Measurements from ENCODE around the gene OR1C1.
"Not testable (repeated sequence)": the region's sequence is repeated elsewhere in the genome, so short reads cannot be mapped to it uniquely, and the experiment has no call there.

OR1C1 gene

GRCh38 chr1:247760456-247760855, at the start of gene OR1C1:
TSS of gene OR1C1 (minus strand) at chr1:247760556. CDS start at chr1:247758406, 2,150 bp downstream.
- no peak for TF ChIP-seq CTCF (IDR thresholded peaks at IDR 0.05; ENCODE audit: insufficient read depth, low read depth, low read length, missing control alignments)
- DNase-seq (ENCODE audit: low read depth): no peak
- no peak within 1 kb of the TSS for H3K4me3 ChIP-seq (ENCODE audit: low read length)

- no peak overlapping the region for H3K4me3 ChIP-seq (ENCODE audit: low read length)
- TF ChIP-seq CTCF (IDR thresholded peaks at IDR 0.05; ENCODE audit: insufficient read depth, low read depth, low read length, missing control alignments): no peak
- DNase-seq (ENCODE audit: low read depth): no peak
Measured at GRCh38 chr1:247797518-247797917, 37.2 kb upstream of the OR1C1 start.

DNA sequence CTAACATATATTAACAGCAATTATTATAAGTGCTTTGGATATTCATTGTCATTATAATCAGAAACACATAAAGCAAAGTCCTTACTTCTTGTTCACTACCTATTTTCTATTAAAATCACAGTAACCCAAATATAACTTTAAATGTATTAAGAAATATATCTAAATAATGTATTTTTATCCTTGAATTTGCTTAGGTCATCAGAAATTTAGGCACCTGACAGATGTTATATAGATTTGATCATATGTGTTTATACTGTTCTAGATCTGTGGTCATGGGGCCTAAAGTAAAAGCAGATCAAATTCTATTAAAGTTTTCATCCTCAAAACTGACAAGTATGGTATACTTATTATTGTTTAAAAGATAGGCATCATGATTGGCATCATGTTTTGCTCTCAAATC, 9.2 kb upstream of the OR1C1 start:
- no peak overlapping the region for H3K4me3 ChIP-seq (ENCODE audit: low read length)
- no peak for TF ChIP-seq CTCF (IDR thresholded peaks at IDR 0.05; ENCODE audit: insufficient read depth, low read depth, low read length, missing control alignments)
- DNase-seq (ENCODE audit: low read depth): no peak

- not testable (repeated sequence) for DNase-seq (ENCODE audit: low read depth); H3K4me3 ChIP-seq (ENCODE audit: low read length)
Measured at GRCh38 chr1:247754311-247754710, 6.0 kb downstream of the OR1C1 start.

DNA sequence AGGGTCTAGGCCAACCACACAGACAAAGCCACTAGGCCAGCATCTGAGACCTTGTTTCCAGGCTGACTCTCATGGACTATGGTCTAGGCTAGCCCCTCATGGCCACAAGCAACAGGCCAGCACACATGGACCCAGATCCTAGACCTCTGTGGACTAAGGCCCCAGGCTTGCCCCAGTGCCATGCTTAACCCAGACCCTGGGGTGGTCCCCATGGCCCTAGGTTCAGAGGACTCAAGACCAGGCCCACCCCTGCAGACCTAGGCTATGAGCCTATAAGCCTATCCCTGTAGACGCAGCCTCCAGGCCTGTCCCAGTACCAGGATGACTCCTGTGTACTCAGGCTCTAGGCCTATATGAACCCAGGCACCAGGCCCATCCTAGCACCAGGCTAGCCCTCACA, 10.5 kb downstream of the OR1C1 start:
- no peak for DNase-seq (ENCODE audit: low read depth)
- no peak overlapping the region for H3K4me3 ChIP-seq (ENCODE audit: low read length)
- TF ChIP-seq CTCF (IDR thresholded peaks at IDR 0.05; ENCODE audit: insufficient read depth, low read depth, low read length, missing control alignments): no peak

DNA sequence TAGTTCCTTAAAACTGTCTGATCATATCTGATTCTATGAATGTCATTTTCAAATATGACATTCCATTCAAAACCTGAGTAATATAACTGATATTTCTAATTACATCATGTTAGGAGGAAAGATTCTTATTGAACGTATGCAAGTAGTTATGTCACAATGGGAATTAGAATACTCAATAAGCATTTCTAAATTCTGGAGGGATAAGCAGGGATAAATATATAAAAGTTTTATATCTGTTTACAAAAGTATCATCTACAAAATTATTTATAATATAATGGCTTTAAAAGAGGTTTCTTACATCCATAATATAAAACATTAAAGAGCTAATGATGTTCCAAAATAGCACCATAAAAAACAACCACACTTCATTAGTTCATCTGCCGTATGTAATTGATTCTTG, 12.3 kb downstream of the OR1C1 start, which contains the start of gene OR14A2:
TSS of gene OR14A2 (minus strand) at position 101 of the 400 bp plus-strand sequence.
- H3K4me3 ChIP-seq (ENCODE audit: low read length): no peak within 1 kb of the TSS
- no peak for TF ChIP-seq CTCF (IDR thresholded peaks at IDR 0.05; ENCODE audit: insufficient read depth, low read depth, low read length, missing control alignments)
- no peak for DNase-seq (ENCODE audit: low read depth)

DNA sequence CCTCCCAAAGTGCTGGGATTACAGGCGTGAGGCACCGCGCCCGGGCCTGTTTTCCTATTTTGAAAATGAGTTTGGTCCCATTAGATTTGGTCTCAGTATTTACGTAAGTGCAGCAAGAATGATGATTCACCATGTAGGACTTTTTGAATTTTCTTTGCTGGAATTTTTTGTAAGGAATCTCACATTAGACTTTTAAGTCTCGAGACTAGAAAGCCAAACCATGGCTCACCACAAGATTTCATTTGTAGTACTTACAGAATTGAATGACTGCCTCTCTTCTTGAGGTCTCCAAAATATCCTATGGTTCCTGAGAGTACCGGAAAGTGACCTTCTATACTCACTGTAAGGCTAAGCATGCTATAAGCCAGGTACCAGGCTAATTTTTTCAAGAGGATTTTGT, 12.7 kb downstream of the OR1C1 start:
- DNase-seq (ENCODE audit: low read depth): no peak
- H3K4me3 ChIP-seq (ENCODE audit: low read length): no peak overlapping the region
- TF ChIP-seq CTCF (IDR thresholded peaks at IDR 0.05; ENCODE audit: insufficient read depth, low read depth, low read length, missing control alignments): no peak

Measured in epithelial cell of esophagus (primary cell).